CD4-positive, alpha-beta T cell (primary cell): ENCODE data around the gene SLC35D3. TPM values are rescaled to one million over a fixed set of nuclear protein-coding genes. Genes with fewer than 3 reads are reported as not detected.
"Not testable (repeated sequence)": the region's sequence is repeated elsewhere in the genome, so short reads cannot be mapped to it uniquely, and the experiment has no call there.

ENCODE experiments used
- ATAC-seq: fragments of 200-7000 bp; cut with Tn5 transposase; one replicate; pipeline ENCODE4 v1.10.0; 2022; ENCODE audit warnings: mild to moderate bottlenecking; ENCODE audit not compliant: poor library complexity
- CTCF ChIA-PET: fragments of 350-600 bp; sonication (Branson Sonifier 250); formaldehyde crosslinking; loops from one replicate; lab custom pipeline; 2021; ENCODE audit warnings: antibody characterized with exemption, inconsistent platforms; lab: Charles Lee
- POLR2A ChIA-PET: fragments of 350-600 bp; sonication (Branson Sonifier 250); formaldehyde crosslinking; loops from one replicate; lab custom pipeline; 2021; ENCODE audit warnings: antibody characterized with exemption, inconsistent platforms; lab: Charles Lee
- DNase-seq, 14 experiments: peaks; one replicate each; pipeline ENCODE4 v3.0.0-alpha.2; 2013 to 2020; ENCODE audit warnings: mixed read lengths in 2 of 14
- H3K27ac ChIP-seq, 2 donors: one replicate each; pipeline versions ENCODE4 v1.5.1 to v1.7.0; 2013; ENCODE audit warnings: low read length in 2 of 2, low read depth in 1 of 2, mild to moderate bottlenecking in 1 of 2
- H3K27me3 ChIP-seq, 2 experiments: 1 replicate in 1 of 2; 2 replicates in 1 of 2; pipeline versions ENCODE4 v1.6.1 to v1.7.0; 2013; ENCODE audit warnings: low read length in 2 of 2, control low read depth in 1 of 2, mild to moderate bottlenecking in 1 of 2, moderate library complexity in 1 of 2; ENCODE audit not compliant: insufficient read depth in 2 of 2, control insufficient read depth in 1 of 2
- H3K36me3 ChIP-seq: one replicate; pipeline ENCODE4 v1.6.1; 2013; ENCODE audit warnings: low read length, control low read depth; ENCODE audit not compliant: insufficient read depth
- H3K4me1 ChIP-seq: one replicate; pipeline ENCODE4 v1.6.1; 2013; ENCODE audit warnings: low read length, control low read depth; ENCODE audit not compliant: insufficient read depth
- H3K4me3 ChIP-seq: one replicate; pipeline ENCODE4 v1.5.1; 2013; ENCODE audit warnings: mild to moderate bottlenecking, low read length, moderate library complexity
- H3K9me3 ChIP-seq, 2 experiments: 1 replicate in 1 of 2; 2 replicates in 1 of 2; pipeline versions ENCODE4 v1.6.1 to v1.7.0; 2013; ENCODE audit warnings: low read length in 2 of 2, mild to moderate bottlenecking in 2 of 2, control low read depth in 1 of 2, moderate library complexity in 1 of 2; ENCODE audit not compliant: control insufficient read depth in 1 of 2, insufficient read depth in 1 of 2
- H3K27ac Mint-ChIP-seq: one replicate; pipeline ENCODE4 v1.8.0; 2020; ENCODE audit warnings: mixed read lengths
- H3K27me3 Mint-ChIP-seq: one replicate; pipeline ENCODE4 v1.8.0; 2021; ENCODE audit warnings: mixed read lengths
- H3K36me3 Mint-ChIP-seq: one replicate; pipeline ENCODE4 v1.8.0; 2021; ENCODE audit warnings: low read depth, mixed read lengths
- H3K4me1 Mint-ChIP-seq: one replicate; pipeline ENCODE4 v1.8.0; 2021; ENCODE audit warnings: low read depth, mixed read lengths
- H3K4me3 Mint-ChIP-seq: one replicate; pipeline ENCODE4 v1.8.0; 2020; ENCODE audit warnings: mild to moderate bottlenecking, mixed read lengths
- H3K9me3 Mint-ChIP-seq: one replicate; pipeline ENCODE4 v1.8.0; 2020; ENCODE audit warnings: mixed read lengths
- CTCF ChIP-seq: fragments of 200-600 bp; IDR thresholded peaks from one replicate; pipeline ENCODE4 v1.8.0; 2022; ENCODE audit warnings: antibody characterized with exemption, mild to moderate bottlenecking
- intact Hi-C, 2 experiments: fragments of 100-400 bp; cut with DNase I in 1 of 2; cut with micrococcal nuclease in 1 of 2; formaldehyde crosslinking; loops; one replicate each; pipeline versions ENCODE4 v1.15.1 to v1.9.0; 2023 to 2025; cut with DNase I, micrococcal nuclease
- total RNA-seq, 174 experiments: library from RNA in 2 of 174; stranded (reverse) in 2 of 174; gene quantifications; one replicate each; pipeline ENCODE4 v1.2.3 and lab custom pipeline; 2021 to 2026

SLC35D3 gene
- total RNA-seq, 2 experiments from 2014 or later, result not detected

GRCh38 chr6:136958168-136958567, 36.1 kb downstream of the SLC35D3 start:
- DNase-seq (no peak), ATAC-seq (no peak)
- Mint-ChIP-seq H3K27ac (no peak overlapping the region), H3K27me3 (peaks cover 26% of the 10 kb centered on the region), H3K36me3 (no peaks in the 10 kb centered on the region), H3K4me1 (peaks cover 8% of the 10 kb centered on the region), H3K4me3 (no peak overlapping the region), H3K9me3 (no peaks in the 10 kb centered on the region)
- Histone ChIP-seq H3K27ac (no peak overlapping the region), H3K4me1 (peaks cover 4% of the 10 kb centered on the region), H3K27me3 (peaks cover 0 to 3% of the 10 kb centered on the region in 2 experiments), H3K4me3 (no peak overlapping the region), H3K36me3 (no peaks in the 10 kb centered on the region), H3K9me3 (no peaks in the 10 kb centered on the region)
- ChIA-PET POLR2A (no interaction called here), CTCF (no interaction called here)
- intact Hi-C loops, result no loop called here
- no peak for TF ChIP-seq CTCF

- intact Hi-C loops, result no loop called here
- ChIA-PET POLR2A (no interaction called here), CTCF (no interaction called here)
- Mint-ChIP-seq H3K36me3 (no peaks in the 10 kb centered on the region), H3K4me3 (no peak overlapping the region), H3K4me1 (peaks cover 8% of the 10 kb centered on the region), H3K27me3 (peaks cover 26% of the 10 kb centered on the region), H3K9me3 (no peaks in the 10 kb centered on the region), H3K27ac (no peak overlapping the region)
- H3K36me3 ChIP-seq, result no peaks in the 10 kb centered on the region
- DNase-seq (no peak), ATAC-seq (no peak)
- peaks cover 4% of the 10 kb centered on the region for H3K4me1 ChIP-seq
- no peak overlapping the region for H3K27ac ChIP-seq
- no peak overlapping the region for H3K4me3 ChIP-seq
- peaks cover 0 to 3% of the 10 kb centered on the region in 2 experiments for H3K27me3 ChIP-seq
- TF ChIP-seq CTCF, result no peak
- H3K9me3 ChIP-seq, result no peaks in the 10 kb centered on the region
Observed at GRCh38 chr6:136959471-136959891, 37.4 kb downstream of the SLC35D3 start.

GRCh38 chr6:136959935-136960334, 37.8 kb downstream of the SLC35D3 start:
- H3K9me3 Mint-ChIP-seq, DNase-seq, intact Hi-C loops, H3K36me3 ChIP-seq, H3K27ac ChIP-seq, ATAC-seq, CTCF ChIA-PET, H3K36me3 Mint-ChIP-seq, H3K4me1 ChIP-seq, H3K9me3 ChIP-seq, H3K27me3 ChIP-seq, H3K27ac Mint-ChIP-seq, POLR2A ChIA-PET, H3K4me1 Mint-ChIP-seq, H3K4me3 ChIP-seq, H3K4me3 Mint-ChIP-seq: not testable (repeated sequence)
- H3K27me3 Mint-ChIP-seq, result peaks cover 24% of the 10 kb centered on the region

- no peak for TF ChIP-seq CTCF
- Mint-ChIP-seq H3K4me1 (peaks cover 8% of the 10 kb centered on the region), H3K27me3 (peaks cover 26% of the 10 kb centered on the region), H3K4me3 (no peak overlapping the region), H3K9me3 (no peaks in the 10 kb centered on the region), H3K27ac (no peak overlapping the region), H3K36me3 (no peaks in the 10 kb centered on the region)
- DNase-seq, result no peak
- no peak for ATAC-seq
- Histone ChIP-seq H3K4me1 (peaks cover 4% of the 10 kb centered on the region), H3K36me3 (no peaks in the 10 kb centered on the region), H3K27ac (no peak overlapping the region), H3K9me3 (no peaks in the 10 kb centered on the region), H3K4me3 (no peak overlapping the region), H3K27me3 (peaks cover 0 to 3% of the 10 kb centered on the region in 2 experiments)
- intact Hi-C loops, result no loop called here
- CTCF ChIA-PET, result no interaction called here
- POLR2A ChIA-PET, result no interaction called here
Observed at GRCh38 chr6:136960781-136961180, 38.7 kb downstream of the SLC35D3 start.
